SK-N-SH (cell line): Measurements from ENCODE around the gene PAFAH1B1. TPM values are rescaled to one million over a fixed set of nuclear protein-coding genes. Genes with fewer than 3 reads are reported as not detected.

ENCODE experiments used
- CTCF ChIA-PET: fragments of 300-600, 350-600 bp; formaldehyde crosslinking; extraction: SDS; loops from one replicate; lab custom pipeline; 2021; lab: Yijun Ruan, JAX
- POLR2A ChIA-PET: fragments of 350-600 bp; sonication (Branson Sonifier 250); formaldehyde crosslinking; extraction: SDS; loops from one replicate; lab custom pipeline; 2020; ENCODE audit warnings: antibody characterized with exemption, inconsistent platforms; lab: Yijun Ruan, JAX
- DNase-seq: peaks from one replicate; pipeline ENCODE4 v3.0.0; 2012
- H2AFZ ChIP-seq: fragments of 200-600 bp; sonication (generic); 2 replicates; pipeline ENCODE4 v1.8.1; 2016; ENCODE audit warnings: antibody characterized with exemption, mild to moderate bottlenecking, low read depth
- H3F3A ChIP-seq: fragments of 200-600 bp; sonication (generic); replicated peaks from 2 replicates; pipeline ENCODE3; 2016; ENCODE audit warnings: antibody characterized with exemption, mild to moderate bottlenecking; ENCODE audit not compliant: insufficient read depth
- H3K27ac ChIP-seq, 2 experiments: fragments of 200-500 bp in 1 of 2; fragments of 200-600 bp in 1 of 2; sonication (Bioruptor generic) in 1 of 2; sonication (generic), shearing (Covaris generic) in 1 of 2; 2 replicates each; pipeline versions ENCODE4 v1.5.1 to v1.6.1; 2014 to 2016; ENCODE audit warnings: low read depth in 2 of 2, inconsistent platforms in 1 of 2, low read length in 1 of 2, mild to moderate bottlenecking in 1 of 2, mixed read lengths in 1 of 2
- H3K27me3 ChIP-seq: fragments of 200-600 bp; sonication (generic), shearing (Covaris generic); 2 replicates; pipeline ENCODE4 v1.6.1; 2016; ENCODE audit warnings: mixed run types; ENCODE audit not compliant: insufficient read depth
- H3K36me3 ChIP-seq, 2 experiments: fragments of 200-500 bp in 1 of 2; fragments of 200-600 bp in 1 of 2; sonication (Bioruptor generic) in 1 of 2; sonication (generic) in 1 of 2; replicated peaks in 1 of 2; 2 replicates each; pipeline versions ENCODE3 to v1.5.1; 2014 to 2016; ENCODE audit warnings: low read length in 1 of 2, mild to moderate bottlenecking in 1 of 2; ENCODE audit not compliant: insufficient read depth in 2 of 2, control insufficient read depth in 1 of 2
- H3K4me1 ChIP-seq, 2 experiments: fragments of 200-500 bp in 1 of 2; fragments of 200-600 bp in 1 of 2; sonication (Bioruptor generic) in 1 of 2; sonication (generic), shearing (Covaris generic) in 1 of 2; 2 replicates each; pipeline versions ENCODE4 v1.5.1 to v1.6.1; 2014 to 2016; ENCODE audit warnings: low read depth in 1 of 2, low read length in 1 of 2, mixed run types in 1 of 2; ENCODE audit not compliant: insufficient read depth in 2 of 2, control insufficient read depth in 1 of 2
- H3K4me2 ChIP-seq: fragments of 200-600 bp; sonication (generic), shearing (Covaris generic); 2 replicates; pipeline ENCODE4 v1.6.1; 2017; ENCODE audit warnings: mixed run types
- H3K4me3 ChIP-seq, 2 experiments: fragments of 200-500 bp in 1 of 2; fragments of 200-600 bp in 1 of 2; sonication (Bioruptor generic) in 1 of 2; sonication (generic), shearing (Covaris generic) in 1 of 2; 2 replicates each; pipeline versions ENCODE4 v1.5.1 to v1.8.1; 2014 to 2016; ENCODE audit warnings: low read depth in 2 of 2, inconsistent platforms in 1 of 2, low read length in 1 of 2, mild to moderate bottlenecking in 1 of 2, mixed read lengths in 1 of 2, moderate library complexity in 1 of 2
- H3K79me2 ChIP-seq: fragments of 200-600 bp; sonication (generic); 2 replicates; pipeline ENCODE4 v1.8.1; 2017; ENCODE audit warnings: mild to moderate bottlenecking; ENCODE audit not compliant: insufficient read depth
- H3K9ac ChIP-seq: fragments of 200-600 bp; sonication (generic); 2 replicates; pipeline ENCODE4 v1.6.1; 2017; ENCODE audit warnings: mixed run types
- H3K9me2 ChIP-seq: fragments of 200-600 bp; sonication (generic); 2 replicates; pipeline ENCODE4 v1.6.1; 2017; ENCODE audit warnings: mixed run types
- H3K9me3 ChIP-seq: fragments of 200-600 bp; sonication (generic); 2 replicates; pipeline ENCODE4 v1.6.1; 2017; ENCODE audit warnings: mixed run types, mild to moderate bottlenecking, moderate library complexity
- H4K20me1 ChIP-seq: fragments of 200-600 bp; sonication (generic); 2 replicates; pipeline ENCODE4 v1.6.1; 2017; ENCODE audit warnings: mild to moderate bottlenecking, mixed run types; ENCODE audit not compliant: insufficient read depth
- ELF1 ChIP-seq: IDR thresholded peaks from 2 replicates; pipeline ENCODE4 v1.4.0; 2012
- EZH2phosphoT487 ChIP-seq: fragments of 200-600 bp; sonication (generic); IDR thresholded peaks from 2 replicates; pipeline ENCODE4 v1.6.1; 2017; ENCODE audit warnings: low read depth, mixed run types, mild to moderate bottlenecking, antibody characterized with exemption, moderate library complexity, borderline replicate concordance
- FOSL2 ChIP-seq: IDR thresholded peaks from 2 replicates; pipeline ENCODE4 v1.4.0; 2012; ENCODE audit warnings: low read depth, mild to moderate bottlenecking, moderate library complexity, borderline replicate concordance
- FOXJ3 ChIP-seq: sonication (generic); formaldehyde crosslinking; IDR thresholded peaks from 2 replicates; pipeline ENCODE4 v1.5.1; 2020; ENCODE audit warnings: mild to moderate bottlenecking, missing genetic modification reagents
- GABPA ChIP-seq: IDR thresholded peaks from 2 replicates; pipeline ENCODE4 v1.4.0; 2012; ENCODE audit warnings: low read depth, mild to moderate bottlenecking
- GATA2 ChIP-seq: sonication (generic); formaldehyde crosslinking; IDR thresholded peaks from 2 replicates; pipeline ENCODE4 v1.5.0; 2020; ENCODE audit warnings: mild to moderate bottlenecking, missing genetic modification reagents
- JUND ChIP-seq: IDR thresholded peaks from 2 replicates; pipeline ENCODE4 v1.4.0; 2012
- MAX ChIP-seq: IDR thresholded peaks from 2 replicates; pipeline ENCODE4 v1.4.0; 2012; ENCODE audit warnings: low read depth
- MEF2A ChIP-seq: IDR thresholded peaks from 2 replicates; pipeline ENCODE4 v1.4.0; 2012; ENCODE audit warnings: low read depth, borderline replicate concordance
- MXI1 ChIP-seq: IDR thresholded peaks from 2 replicates; pipeline ENCODE4 v1.6.1; 2012; ENCODE audit warnings: mild to moderate bottlenecking, low read depth, low read length, improper control_type of control experiment
- NFIC ChIP-seq: IDR thresholded peaks from 2 replicates; pipeline ENCODE4 v1.4.0; 2012; ENCODE audit warnings: borderline replicate concordance
- POLR2AphosphoS5 ChIP-seq: IDR thresholded peaks from 2 replicates; pipeline ENCODE4 v1.6.1; 2012; ENCODE audit warnings: low read depth, low read length
- RCOR1 ChIP-seq: fragments of 150-350 bp; IDR thresholded peaks from 2 replicates; pipeline ENCODE4 v1.6.1; 2017; ENCODE audit warnings: antibody characterized with exemption, low read length
- SIN3A ChIP-seq: IDR thresholded peaks from 2 replicates; pipeline ENCODE4 v1.6.1; 2012; ENCODE audit warnings: low read depth, mild to moderate bottlenecking, low read length, moderate library complexity, borderline replicate concordance
- TAF1 ChIP-seq: IDR thresholded peaks from 2 replicates; pipeline ENCODE4 v1.6.1; 2012; ENCODE audit warnings: low read depth, mild to moderate bottlenecking, low read length, moderate library complexity, borderline replicate concordance
- TCF12 ChIP-seq: IDR thresholded peaks from 2 replicates; pipeline ENCODE4 v1.4.0; 2012
- TEAD4 ChIP-seq: IDR thresholded peaks from 2 replicates; pipeline ENCODE4 v1.4.0; 2012; ENCODE audit warnings: mild to moderate bottlenecking, borderline replicate concordance; ENCODE audit not compliant: insufficient read depth
- USF1 ChIP-seq: IDR thresholded peaks from 2 replicates; pipeline ENCODE4 v1.4.0; 2012; ENCODE audit warnings: low read depth, borderline replicate concordance
- YY1 ChIP-seq: IDR thresholded peaks from 2 replicates; pipeline ENCODE4 v1.4.0; 2012; ENCODE audit warnings: low read depth, mild to moderate bottlenecking
- WGBS: methylation state at CpG from one replicate; pipeline ENCODE4 v1.1.6; 2017; ENCODE audit warnings: low lambda C conversion rate; 5-methylcytosine and 5-hydroxymethylcytosine counted together
- polyA plus RNA-seq, 3 experiments: library from polyadenylated mRNA; depleted of rRNA; stranded (reverse); fragments of >200 nt; gene quantifications; 2 replicates each; pipeline ENCODE4 v1.2.3, GENCODE V29; 2012

PAFAH1B1 gene
- polyA plus RNA-seq, 1 of the 3 experiments (the other 2 are of a cell fraction), result 37.3 TPM

GRCh38 chr17:2637422-2637821 is 44.0 kb downstream of the PAFAH1B1 start:
- Histone ChIP-seq H3K36me3 (peaks cover 15 to 46% of the 10 kb centered on the region in 2 experiments), H3K9me3 (no peaks in the 10 kb centered on the region), H3K4me3 (no peak overlapping the region), H3F3A (peaks cover 9% of the 10 kb centered on the region), H2AFZ (no peak overlapping the region), H3K27me3 (no peaks in the 10 kb centered on the region), H3K9me2 (no peaks in the 10 kb centered on the region), H3K27ac (no peak overlapping the region), H3K9ac (no peak overlapping the region), H3K4me1 (no peaks in the 10 kb centered on the region; a peak in 2 of 4 replicates), H3K79me2 (peaks cover 100% of the 10 kb centered on the region), H3K4me2 (no peak overlapping the region), H4K20me1 (peaks cover 94% of the 10 kb centered on the region)
- ChIA-PET CTCF (no interaction called here), POLR2A (no interaction called here)
- TF ChIP-seq MEF2A, result no peak
- TF ChIP-seq JUND, result no peak
- TF ChIP-seq SIN3A, result no peak
- TF ChIP-seq TEAD4, result no peak
- no peak for TF ChIP-seq POLR2AphosphoS5
- TF ChIP-seq EZH2phosphoT487, result no peak
- TF ChIP-seq MAX, result no peak
- no peak for TF ChIP-seq FOXJ3 (CRISPR knock-in tag)
- TF ChIP-seq NFIC, result no peak
- TF ChIP-seq ELF1, result no peak
- TF ChIP-seq RCOR1, result no peak
- no peak for TF ChIP-seq FOSL2
- TF ChIP-seq GABPA, result no peak
- no peak for TF ChIP-seq TCF12
- TF ChIP-seq GATA2 (CRISPR knock-in tag), result no peak
- TF ChIP-seq USF1, result no peak
- WGBS, result 97% methylated on average over 6 of the region's 6 CpGs
- no peak for DNase-seq

GRCh38 chr17:2644971-2645370 is 51.5 kb downstream of the PAFAH1B1 start:
- POLR2A ChIA-PET, result no interaction called here
- WGBS, result 81% methylated on average over 6 of the region's 6 CpGs
- H3K36me3 ChIP-seq, result peaks cover 11 to 61% of the 10 kb centered on the region in 2 experiments

More at GRCh38 chr17:2644971-2645370, 51.5 kb downstream of the PAFAH1B1 start:
- no peaks in the 10 kb centered on the region for H3K27me3 ChIP-seq
- TF ChIP-seq GABPA (no peak), MXI1 (no peak), TAF1 (no peak), YY1 (no peak)
- TF ChIP-seq, all 33 proteins: peak for 0
- H3K79me2 ChIP-seq, result peaks cover 98% of the 10 kb centered on the region
- DNase-seq, result no peak
- CTCF ChIA-PET, result no interaction called here
- H3K9ac ChIP-seq, result no peak overlapping the region
- no peaks in the 10 kb centered on the region for H3K4me1 ChIP-seq
- peaks cover 75% of the 10 kb centered on the region for H4K20me1 ChIP-seq
- H3K9me2 ChIP-seq, result no peaks in the 10 kb centered on the region
- H3K4me3 ChIP-seq, result no peak overlapping the region
- H3K27ac ChIP-seq, result no peak overlapping the region
- peaks cover 23% of the 10 kb centered on the region for H3F3A ChIP-seq
- H3K9me3 ChIP-seq, result no peaks in the 10 kb centered on the region
- no peak overlapping the region for H2AFZ ChIP-seq
- no peak overlapping the region for H3K4me2 ChIP-seq
